Transverse colon (tissue), 4 donors: ENCODE results near the gene CCDC159. TPM values are rescaled to one million over a fixed set of nuclear protein-coding genes. Genes with fewer than 3 reads are reported as not detected.

Experiments used
- DNase-seq: peaks from one replicate; pipeline ENCODE4 v3.0.0-alpha.2; 2019
- H3K27ac ChIP-seq, 4 donors: fragments of 200-600 bp; sonication (generic); 2 replicates each; pipeline ENCODE4 v1.5.1; 2016 to 2018; ENCODE audit warnings: inconsistent platforms in 4 of 4
- H3K27me3 ChIP-seq: fragments of 200-600 bp; sonication (generic); 2 replicates; pipeline ENCODE4 v1.5.1; 2017; ENCODE audit warnings: inconsistent platforms
- H3K36me3 ChIP-seq, 4 donors: fragments of 200-600 bp; sonication (generic); 2 replicates each; pipeline ENCODE4 v1.5.1; 2017 to 2019; ENCODE audit warnings: inconsistent platforms in 4 of 4
- H3K4me1 ChIP-seq, 4 donors: fragments of 200-600 bp; sonication (generic); 2 replicates each; pipeline ENCODE4 v1.5.1; 2017 to 2020; ENCODE audit warnings: inconsistent platforms in 4 of 4
- H3K4me3 ChIP-seq, 4 donors: fragments of 200-600 bp; sonication (generic); 1 replicate in 1 of 4; 2 replicates in 3 of 4; pipeline versions ENCODE4 v1.5.1 to v1.6.1; 2017 to 2019; ENCODE audit warnings: inconsistent platforms in 4 of 4
- H3K9me3 ChIP-seq, 2 donors: fragments of 200-600 bp; sonication (generic); 2 replicates each; pipeline ENCODE4 v1.5.1; 2017 to 2019; ENCODE audit warnings: inconsistent platforms in 2 of 2
- EP300 ChIP-seq: sonication (generic); formaldehyde crosslinking; IDR thresholded peaks from one replicate; pipeline ENCODE4 v1.6.1; 2017; ENCODE audit warnings: antibody characterized with exemption, low read depth
- POLR2A ChIP-seq: fragments of 450-650 bp; IDR thresholded peaks from one replicate; pipeline ENCODE4 v1.6.1; 2016; ENCODE audit warnings: antibody characterized with exemption, mild to moderate bottlenecking, moderate library complexity
- POLR2AphosphoS5 ChIP-seq, 3 donors: sonication (generic); formaldehyde crosslinking; IDR thresholded peaks; one replicate each; pipeline ENCODE4 v1.6.1; 2016; ENCODE audit warnings: antibody characterized with exemption in 3 of 3
- WGBS, 2 donors: methylation state at CpG; one replicate each; pipeline ENCODE4 v1.1.5; 2018; ENCODE audit warnings: low coverage in 1 of 2; 5-methylcytosine and 5-hydroxymethylcytosine counted together
- in situ Hi-C, 4 donors: fragments of 200-750 bp; cut with MboI; loops; one replicate each; pipeline versions ENCODE4 v1.15.0 to v1.15.1; 2017; ENCODE audit warnings: low sequenced_read_pairs in 3 of 4, low pct_ligation_motif_present in 1 of 4, low pct_unique_long_range_greater_than_20kb in 1 of 4
- intact Hi-C: fragments of 100-400 bp; cut with DNase I; formaldehyde crosslinking; loops from one replicate; pipeline ENCODE4 v1.15.1; 2023; ENCODE audit warnings: low total_unique reads
- total RNA-seq, 4 donors: library from RNA; depleted of rRNA; stranded (reverse); fragments of >200 nt; gene quantifications; one replicate each; pipeline ENCODE4 v1.1.0, GENCODE V29; 2016
- TF ChIP-seq, protein P1 (sequence below), 5 experiments: fragments of 200-600 bp in 3 of 5; fragments of 450-650 bp in 2 of 5; sonication (generic) in 3 of 5; IDR thresholded peaks; 1 replicate in 2 of 5; 2 replicates in 3 of 5; pipeline ENCODE4 v1.5.1; 2016 to 2017; ENCODE audit warnings: antibody characterized with exemption in 5 of 5, inconsistent platforms in 3 of 5, mild to moderate bottlenecking in 2 of 5, moderate library complexity in 1 of 5

CCDC159 gene
- total RNA-seq, 4 donors from 2014 or later: 13.8 to 1,153 (median 26.1) TPM

DNA sequence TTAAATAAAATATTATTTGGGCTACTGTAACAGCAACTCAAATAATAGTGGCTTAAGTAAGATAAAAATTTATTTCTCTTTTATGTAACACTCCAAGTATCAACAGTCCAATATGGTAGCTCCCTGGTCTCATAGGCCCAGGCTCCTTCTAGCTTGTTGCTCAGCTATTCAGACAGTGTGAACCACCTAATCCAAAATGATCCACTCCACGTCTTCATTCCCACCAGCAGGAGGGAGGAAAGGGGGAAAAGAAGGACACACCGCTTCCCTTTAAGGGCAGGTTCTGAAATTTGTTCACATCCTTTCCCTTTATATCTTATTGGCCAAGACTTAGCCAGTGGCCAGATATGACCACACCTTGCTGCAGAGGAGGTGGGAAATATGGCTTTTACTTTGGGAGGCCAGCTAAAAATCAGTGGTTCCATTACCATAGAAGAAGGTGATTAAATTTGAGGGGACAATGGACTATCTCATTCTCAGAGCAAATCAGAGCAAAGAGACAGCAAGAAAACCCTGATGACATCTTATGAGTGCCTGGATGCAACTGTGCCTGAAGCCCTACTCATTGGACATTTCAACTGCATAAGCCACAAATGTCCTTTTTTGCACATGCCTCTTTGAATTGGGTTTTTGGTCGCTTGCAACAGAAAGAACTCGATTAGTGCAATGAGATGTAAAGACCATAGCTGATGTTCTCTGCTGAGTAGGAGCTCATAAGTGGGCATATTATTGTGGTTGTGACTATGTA lies 44.8 kb downstream of the CCDC159 start:
- intact Hi-C loops: loop anchor here (10.0 kb wide), 1 partner anchor 346 kb away; no protein-coding TSS in a partner anchor
- Histone ChIP-seq H3K4me1 (no peaks in the 10 kb centered on the region), H3K27ac (no peak overlapping the region), H3K36me3 (no peaks in the 10 kb centered on the region), H3K9me3 (no peaks in the 10 kb centered on the region), H3K4me3 (no peak overlapping the region), H3K27me3 (no peaks in the 10 kb centered on the region)
- no peak for TF ChIP-seq POLR2A
- TF ChIP-seq, protein P1, sequence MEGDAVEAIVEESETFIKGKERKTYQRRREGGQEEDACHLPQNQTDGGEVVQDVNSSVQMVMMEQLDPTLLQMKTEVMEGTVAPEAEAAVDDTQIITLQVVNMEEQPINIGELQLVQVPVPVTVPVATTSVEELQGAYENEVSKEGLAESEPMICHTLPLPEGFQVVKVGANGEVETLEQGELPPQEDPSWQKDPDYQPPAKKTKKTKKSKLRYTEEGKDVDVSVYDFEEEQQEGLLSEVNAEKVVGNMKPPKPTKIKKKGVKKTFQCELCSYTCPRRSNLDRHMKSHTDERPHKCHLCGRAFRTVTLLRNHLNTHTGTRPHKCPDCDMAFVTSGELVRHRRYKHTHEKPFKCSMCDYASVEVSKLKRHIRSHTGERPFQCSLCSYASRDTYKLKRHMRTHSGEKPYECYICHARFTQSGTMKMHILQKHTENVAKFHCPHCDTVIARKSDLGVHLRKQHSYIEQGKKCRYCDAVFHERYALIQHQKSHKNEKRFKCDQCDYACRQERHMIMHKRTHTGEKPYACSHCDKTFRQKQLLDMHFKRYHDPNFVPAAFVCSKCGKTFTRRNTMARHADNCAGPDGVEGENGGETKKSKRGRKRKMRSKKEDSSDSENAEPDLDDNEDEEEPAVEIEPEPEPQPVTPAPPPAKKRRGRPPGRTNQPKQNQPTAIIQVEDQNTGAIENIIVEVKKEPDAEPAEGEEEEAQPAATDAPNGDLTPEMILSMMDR (IDR thresholded peaks at IDR 0.05): no peak
- TF ChIP-seq EP300: no peak
- TF ChIP-seq POLR2AphosphoS5 (IDR thresholded peaks at IDR 0.05): no peak
- WGBS, 2 donors: 80% methylated on average over 3 to 4 of the region's 4 CpGs
- DNase-seq: no peak
- in situ Hi-C loops: loop anchor here in 1 of 4 donors (25.0 kb wide), 1 partner anchor 96 kb away; the partner anchor contains the start of gene ELAVL3

DNA sequence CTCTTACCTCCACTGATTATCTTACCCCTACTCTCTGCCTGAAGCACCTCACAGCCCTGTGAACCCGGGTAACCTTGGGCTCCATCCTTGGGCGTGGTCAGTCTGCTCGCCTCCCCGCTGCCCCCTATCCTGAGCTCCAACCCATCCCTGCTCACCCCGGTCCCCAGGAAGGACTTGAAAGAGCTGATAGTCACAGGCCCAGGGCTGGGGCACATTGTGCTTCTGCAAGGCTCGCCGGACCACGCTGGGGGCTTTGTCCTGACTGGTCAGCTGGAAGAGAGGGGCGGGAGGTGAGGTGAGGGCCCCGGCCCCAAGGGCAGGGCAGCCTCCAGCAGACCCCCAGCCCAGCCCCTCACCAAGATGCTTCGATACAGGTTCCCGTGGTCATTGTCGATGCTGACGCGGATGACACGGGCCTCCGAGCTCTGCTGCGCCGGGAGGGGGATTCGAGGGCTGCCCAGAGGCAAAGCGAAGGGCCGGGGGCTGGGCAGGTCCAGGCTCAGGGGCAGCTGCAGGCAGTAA lies 50.8 kb downstream of the CCDC159 start:
- no peak for DNase-seq
- Histone ChIP-seq H3K36me3 (no peaks in the 10 kb centered on the region), H3K4me1 (no peaks in the 10 kb centered on the region), H3K27ac (no peak overlapping the region), H3K9me3 (no peaks in the 10 kb centered on the region), H3K4me3 (no peak overlapping the region), H3K27me3 (no peaks in the 10 kb centered on the region)
- 93 to 100% methylated on average over 1 to 22 of the region's 22 CpGs for WGBS, 2 donors
- no peak for TF ChIP-seq POLR2AphosphoS5 (IDR thresholded peaks at IDR 0.05)
- TF ChIP-seq EP300: no peak
- TF ChIP-seq, protein P1 (IDR thresholded peaks at IDR 0.05): no peak
- in situ Hi-C loops (loop anchor here in 1 of 4 donors (25.0 kb wide), 1 partner anchor 90 kb away; the partner anchor contains the start of gene ELAVL3), intact Hi-C loops (loop anchor here (10.0 kb wide), 1 partner anchor 352 kb away; no protein-coding TSS in a partner anchor)

DNA sequence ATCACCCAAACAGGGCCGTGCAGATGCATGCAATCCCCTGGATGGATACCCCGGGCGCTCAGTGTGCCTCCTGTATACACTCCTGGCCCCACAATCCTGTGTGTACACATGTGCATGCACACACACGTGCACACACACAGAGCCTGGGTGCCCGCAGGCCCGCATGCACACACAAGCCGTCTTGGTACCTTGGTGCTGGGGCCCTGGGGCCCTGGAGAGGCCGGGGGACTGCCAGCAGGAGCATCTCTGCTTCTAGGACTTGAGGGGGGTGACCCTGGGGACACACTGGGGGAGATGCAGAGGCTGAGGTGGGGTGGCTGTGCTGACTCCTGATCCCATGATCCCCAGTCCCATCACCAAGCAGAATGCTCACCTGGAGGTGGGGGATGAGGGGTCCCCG lies 53.3 kb downstream of the CCDC159 start:
- Histone ChIP-seq H3K27me3 (no peaks in the 10 kb centered on the region), H3K4me1 (no peaks in the 10 kb centered on the region), H3K4me3 (no peak overlapping the region), H3K36me3 (no peaks in the 10 kb centered on the region), H3K27ac (no peak overlapping the region), H3K9me3 (no peaks in the 10 kb centered on the region)
- no peak for TF ChIP-seq POLR2A
- TF ChIP-seq, protein P1 (IDR thresholded peaks at IDR 0.05): no peak
- no peak for TF ChIP-seq POLR2AphosphoS5 (IDR thresholded peaks at IDR 0.05)
- TF ChIP-seq EP300: no peak
- 89% methylated on average over 8 of the region's 9 CpGs; no CpG with 5 or more reads in 1 of the 2 donors for WGBS, 2 donors
- DNase-seq: no peak
- in situ Hi-C loops: loop anchor here in 1 of 4 donors (25.0 kb wide), 1 partner anchor 88 kb away; the partner anchor contains the start of gene ELAVL3
- intact Hi-C loops: loop anchor here (10.0 kb wide), 1 partner anchor 355 kb away; no protein-coding TSS in a partner anchor

DNA sequence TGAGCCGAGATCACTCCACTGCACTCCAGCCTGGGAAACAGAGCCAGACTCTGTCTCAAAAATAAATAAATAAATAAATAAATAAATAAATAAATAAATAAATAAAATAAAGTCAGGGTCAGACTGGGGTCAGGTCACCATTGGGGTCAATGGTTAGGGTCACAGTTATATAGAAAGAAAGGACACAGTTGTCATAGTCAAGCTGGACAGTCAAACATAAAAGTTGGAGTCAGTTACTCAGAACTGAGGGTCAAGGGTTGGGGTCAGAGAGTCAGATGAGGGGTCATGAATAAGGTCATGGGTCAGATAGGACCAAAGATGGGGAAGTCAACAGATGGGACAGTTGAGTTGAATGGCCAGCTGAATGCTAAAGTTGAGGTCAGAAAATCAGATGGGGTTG lies 54.5 kb downstream of the CCDC159 start:
- intact Hi-C loops (no loop called here), in situ Hi-C loops (no loop called here)
- no peaks in the 10 kb centered on the region for H3K9me3 ChIP-seq
- TF ChIP-seq POLR2A: no peak
- no peak for TF ChIP-seq EP300
- no peak for TF ChIP-seq POLR2AphosphoS5 (IDR thresholded peaks at IDR 0.05)
- TF ChIP-seq, protein P1 (IDR thresholded peaks at IDR 0.05): no peak
- no peak for DNase-seq
- no peaks in the 10 kb centered on the region for H3K36me3 ChIP-seq
- WGBS, 2 donors: 67 to 100% methylated on average over 1 of the region's 1 CpG
- no peaks in the 10 kb centered on the region for H3K4me1 ChIP-seq
- no peak overlapping the region for H3K4me3 ChIP-seq
- H3K27me3 ChIP-seq: peaks cover under 1% of the 10 kb centered on the region
- H3K27ac ChIP-seq: no peak overlapping the region
